Erythroblast (primary cell): Measurements from ENCODE around the gene ARHGAP11B.
"Not testable (repeated sequence)": the region's sequence is repeated elsewhere in the genome, so short reads cannot be mapped to it uniquely, and the experiment has no call there.

Source experiments
- GATA1 ChIP-seq: IDR thresholded peaks from 2 replicates; pipeline ENCODE4 v1.6.1; 2011; ENCODE audit warnings: low read depth, mild to moderate bottlenecking, control low read depth, low read length, moderate library complexity
- POLR2A ChIP-seq: IDR thresholded peaks from 2 replicates; pipeline ENCODE4 v1.6.1; 2011; ENCODE audit warnings: mild to moderate bottlenecking, low read length

DNA sequence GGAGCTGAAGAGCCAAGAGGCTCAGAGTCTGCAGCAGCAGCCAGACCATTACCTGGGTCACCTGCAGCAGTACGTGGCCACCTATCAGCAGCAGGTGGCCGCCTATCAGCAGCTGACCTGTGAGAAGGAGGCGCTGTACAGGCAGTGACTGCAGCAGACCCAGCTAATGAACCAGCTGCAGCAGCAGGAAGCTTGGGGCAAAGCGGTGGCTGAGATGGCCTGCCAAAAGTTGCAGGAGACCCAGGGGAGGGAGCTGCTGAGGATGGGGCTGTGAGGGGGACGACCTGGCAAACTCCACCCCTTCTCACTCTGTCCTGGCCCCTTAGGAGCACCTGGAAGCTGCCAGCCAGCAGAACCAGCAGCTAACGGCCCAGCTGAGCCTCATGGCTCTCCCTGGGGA, 13.7 kb upstream of the ARHGAP11B start:
- TF ChIP-seq GATA1, POLR2A: not testable (repeated sequence)
